Lower lobe of right lung (tissue), 2 donors: ENCODE measurements around the gene TSSK3. TPM values are rescaled to one million over a fixed set of nuclear protein-coding genes. Genes with fewer than 3 reads are reported as not detected.

ENCODE experiments used
- ATAC-seq, 2 donors: fragments of 200-7000 bp; cut with Tn5 transposase; one replicate each; pipeline ENCODE4 v1.9.1; 2020 to 2022; ENCODE audit warnings: mild to moderate bottlenecking in 2 of 2, moderate library complexity in 2 of 2
- DNase-seq: peaks from one replicate; pipeline ENCODE4 v3.0.0-alpha.2; 2020
- H3K27ac ChIP-seq: fragments of 200-600 bp; one replicate; pipeline ENCODE4 v1.8.0; 2022
- H3K27me3 ChIP-seq: fragments of 200-600 bp; one replicate; pipeline ENCODE4 v1.8.0; 2022; ENCODE audit warnings: low read depth
- H3K36me3 ChIP-seq: fragments of 200-600 bp; one replicate; pipeline ENCODE4 v1.8.0; 2022; ENCODE audit warnings: mild to moderate bottlenecking
- H3K4me1 ChIP-seq: fragments of 200-600 bp; one replicate; pipeline ENCODE4 v1.8.0; 2022
- H3K4me3 ChIP-seq: fragments of 200-600 bp; one replicate; pipeline ENCODE4 v1.8.0; 2022; ENCODE audit warnings: mild to moderate bottlenecking
- H3K9me3 ChIP-seq: fragments of 200-600 bp; one replicate; pipeline ENCODE4 v1.8.0; 2022
- intact Hi-C: fragments of 100-400 bp; cut with DNase I; formaldehyde crosslinking; loops from one replicate; pipeline ENCODE4 v1.11.0; 2022
- total RNA-seq: library from RNA; stranded (reverse); fragmentation: NEBNext Ultra II Directional; extraction: Animal tissue kit (Norgen Biotek cat#: 25700); gene quantifications from one replicate; pipeline ENCODE4 v1.2.1, GENCODE V29; 2021
- TF ChIP-seq, protein P1 (sequence below): fragments of 200-600 bp; IDR thresholded peaks from one replicate; pipeline ENCODE4 v1.8.0; 2022; ENCODE audit warnings: antibody characterized with exemption, mild to moderate bottlenecking
- donor health status: DM: no; HTN: yes; CAD: no; lungs with severe emphysema.

The TSSK3 gene
- total RNA-seq, 1 donor from 2014 or later, result 2.1 TPM

DNA sequence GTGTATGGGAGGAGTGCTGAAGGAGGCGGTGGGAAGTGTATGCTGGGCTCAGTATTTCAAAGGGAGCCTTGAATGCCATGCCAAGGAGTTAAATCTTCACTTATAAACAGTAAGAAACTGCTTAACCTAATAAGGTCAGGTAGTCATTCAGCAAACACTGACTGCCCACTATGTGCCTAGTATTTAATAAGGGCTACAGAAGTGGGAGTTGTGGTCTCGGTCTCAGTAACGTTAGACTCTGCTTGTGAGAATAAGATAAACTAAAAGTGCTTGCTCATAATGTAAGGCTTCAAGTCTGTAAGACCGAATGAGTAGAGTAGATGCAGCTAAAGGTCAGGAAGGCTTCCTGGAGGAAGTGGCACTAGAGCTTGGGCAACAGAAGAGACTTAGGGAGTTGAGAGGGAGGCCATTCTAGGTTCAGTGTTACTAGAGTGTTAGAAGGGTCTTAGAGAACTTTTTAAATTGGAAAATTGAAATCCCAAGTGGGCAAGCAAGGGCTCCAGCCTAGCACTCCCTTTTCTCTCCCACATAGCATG lies 32.3 kb upstream of the TSSK3 start:
- H3K4me3 ChIP-seq, result no peak overlapping the region
- H3K36me3 ChIP-seq, result peaks cover 81% of the 10 kb centered on the region
- H3K27ac ChIP-seq, result no peak overlapping the region
- intact Hi-C loops, result no loop called here
- no peaks in the 10 kb centered on the region for H3K9me3 ChIP-seq
- ATAC-seq (no peak), DNase-seq (no peak)
- H3K27me3 ChIP-seq, result no peaks in the 10 kb centered on the region
- H3K4me1 ChIP-seq, result peaks cover 21% of the 10 kb centered on the region
- TF ChIP-seq, protein P1, sequence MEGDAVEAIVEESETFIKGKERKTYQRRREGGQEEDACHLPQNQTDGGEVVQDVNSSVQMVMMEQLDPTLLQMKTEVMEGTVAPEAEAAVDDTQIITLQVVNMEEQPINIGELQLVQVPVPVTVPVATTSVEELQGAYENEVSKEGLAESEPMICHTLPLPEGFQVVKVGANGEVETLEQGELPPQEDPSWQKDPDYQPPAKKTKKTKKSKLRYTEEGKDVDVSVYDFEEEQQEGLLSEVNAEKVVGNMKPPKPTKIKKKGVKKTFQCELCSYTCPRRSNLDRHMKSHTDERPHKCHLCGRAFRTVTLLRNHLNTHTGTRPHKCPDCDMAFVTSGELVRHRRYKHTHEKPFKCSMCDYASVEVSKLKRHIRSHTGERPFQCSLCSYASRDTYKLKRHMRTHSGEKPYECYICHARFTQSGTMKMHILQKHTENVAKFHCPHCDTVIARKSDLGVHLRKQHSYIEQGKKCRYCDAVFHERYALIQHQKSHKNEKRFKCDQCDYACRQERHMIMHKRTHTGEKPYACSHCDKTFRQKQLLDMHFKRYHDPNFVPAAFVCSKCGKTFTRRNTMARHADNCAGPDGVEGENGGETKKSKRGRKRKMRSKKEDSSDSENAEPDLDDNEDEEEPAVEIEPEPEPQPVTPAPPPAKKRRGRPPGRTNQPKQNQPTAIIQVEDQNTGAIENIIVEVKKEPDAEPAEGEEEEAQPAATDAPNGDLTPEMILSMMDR, result no peak

DNA sequence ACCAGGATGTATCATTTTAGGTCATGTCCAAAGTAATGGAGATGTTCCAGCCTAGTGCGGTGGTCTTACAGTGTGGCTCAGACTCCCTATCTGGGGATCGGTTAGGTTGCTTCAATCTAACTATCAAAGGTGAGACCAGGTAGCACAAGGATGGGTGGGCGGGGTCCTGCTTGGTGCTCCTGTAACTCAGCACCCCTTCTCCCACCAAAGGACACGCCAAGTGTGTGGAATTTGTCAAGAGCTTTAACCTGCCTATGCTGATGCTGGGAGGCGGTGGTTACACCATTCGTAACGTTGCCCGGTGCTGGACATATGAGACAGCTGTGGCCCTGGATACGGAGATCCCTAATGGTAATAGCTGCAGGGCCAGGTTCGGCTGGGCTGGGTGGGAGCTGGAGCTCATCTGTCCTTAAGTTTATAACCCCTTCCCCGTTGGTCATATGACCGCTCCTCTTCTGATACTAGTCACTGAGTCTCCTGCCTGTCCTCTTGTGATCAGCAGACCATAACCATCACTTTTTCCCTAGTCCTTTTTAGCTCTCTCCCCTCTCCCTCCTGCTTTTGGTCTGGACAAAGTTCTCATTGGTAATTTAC lies 31.7 kb upstream of the TSSK3 start:
- peaks cover 74% of the 10 kb centered on the region for H3K36me3 ChIP-seq

DNA sequence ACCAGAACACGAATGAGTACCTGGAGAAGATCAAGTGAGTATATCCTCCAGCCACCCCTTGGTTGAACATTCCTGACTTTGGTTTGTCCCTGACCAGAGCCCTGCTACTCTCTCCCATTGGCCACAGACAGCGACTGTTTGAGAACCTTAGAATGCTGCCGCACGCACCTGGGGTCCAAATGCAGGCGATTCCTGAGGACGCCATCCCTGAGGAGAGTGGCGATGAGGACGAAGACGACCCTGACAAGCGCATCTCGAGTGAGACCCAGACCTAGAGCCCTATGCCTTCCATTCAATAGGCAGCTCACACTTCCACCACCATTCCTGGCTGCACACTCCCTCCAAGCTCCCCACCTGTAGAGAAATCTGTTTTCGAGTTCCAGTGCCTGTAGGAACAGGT lies 30.8 kb upstream of the TSSK3 start:
- H3K4me1 ChIP-seq, result peaks cover 28% of the 10 kb centered on the region
- TF ChIP-seq, protein P1, result no peak
- DNase-seq, result no peak
- H3K27ac ChIP-seq, result no peak overlapping the region
- no peaks in the 10 kb centered on the region for H3K9me3 ChIP-seq
- H3K27me3 ChIP-seq, result no peaks in the 10 kb centered on the region
- intact Hi-C loops, result no loop called here
- ATAC-seq, result no peak
- peaks cover 65% of the 10 kb centered on the region for H3K36me3 ChIP-seq
- H3K4me3 ChIP-seq, result no peak overlapping the region

More for the DNA sequence above, 31.7 kb upstream of the TSSK3 start:
- no peak for ATAC-seq
- TF ChIP-seq, protein P1, result no peak
- no peak for DNase-seq
- no peaks in the 10 kb centered on the region for H3K9me3 ChIP-seq
- H3K4me3 ChIP-seq, result no peak overlapping the region
- H3K27ac ChIP-seq, result no peak overlapping the region
- H3K27me3 ChIP-seq, result no peaks in the 10 kb centered on the region
- H3K4me1 ChIP-seq, result peaks cover 24% of the 10 kb centered on the region
- intact Hi-C loops, result no loop called here

DNA sequence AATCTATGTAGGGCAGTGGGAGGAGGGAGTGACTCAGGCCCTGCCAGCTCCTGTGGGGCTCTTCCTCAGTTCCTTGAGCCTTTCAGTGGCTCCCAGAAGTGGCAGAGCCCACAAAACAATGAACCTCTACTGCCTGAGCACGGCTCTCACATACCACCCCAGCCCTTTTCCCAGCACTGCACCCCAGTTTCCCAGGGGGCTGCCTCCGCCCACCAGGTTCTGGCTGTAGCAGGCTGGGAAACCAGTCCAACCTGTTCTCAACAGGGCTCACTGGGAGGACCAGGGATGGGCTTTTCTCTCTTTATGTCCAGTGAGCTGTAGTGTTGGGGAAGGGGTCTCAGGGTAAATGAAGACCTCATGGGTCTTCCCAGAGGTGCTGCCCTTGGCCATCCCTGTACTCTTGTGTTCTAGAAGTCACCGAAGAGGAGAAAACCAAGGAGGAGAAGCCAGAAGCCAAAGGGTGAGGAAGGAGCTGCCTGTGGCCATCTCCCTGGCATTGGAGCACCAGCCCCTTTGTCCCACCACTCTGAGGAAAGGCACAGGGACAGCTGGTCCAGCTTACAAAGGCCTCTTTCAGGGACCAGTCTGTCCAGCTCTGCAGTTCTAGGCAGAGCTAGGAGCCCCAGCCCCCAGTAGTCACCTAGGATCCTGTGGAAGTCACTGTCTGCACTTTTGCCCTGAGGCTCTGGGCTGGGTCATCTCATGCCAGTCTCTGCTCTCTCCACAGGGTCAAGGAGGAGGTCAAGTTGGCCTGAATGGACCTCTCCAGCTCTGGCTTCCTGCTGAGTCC lies 29.9 kb upstream of the TSSK3 start:
- Histone ChIP-seq H3K27me3 (no peaks in the 10 kb centered on the region), H3K4me1 (peaks cover 38% of the 10 kb centered on the region), H3K36me3 (peaks cover 56% of the 10 kb centered on the region), H3K27ac (no peak overlapping the region), H3K4me3 (no peak overlapping the region), H3K9me3 (no peaks in the 10 kb centered on the region)
- ATAC-seq, result no peak
- intact Hi-C loops, result no loop called here
- TF ChIP-seq, protein P1, result no peak
- no peak for DNase-seq

DNA sequence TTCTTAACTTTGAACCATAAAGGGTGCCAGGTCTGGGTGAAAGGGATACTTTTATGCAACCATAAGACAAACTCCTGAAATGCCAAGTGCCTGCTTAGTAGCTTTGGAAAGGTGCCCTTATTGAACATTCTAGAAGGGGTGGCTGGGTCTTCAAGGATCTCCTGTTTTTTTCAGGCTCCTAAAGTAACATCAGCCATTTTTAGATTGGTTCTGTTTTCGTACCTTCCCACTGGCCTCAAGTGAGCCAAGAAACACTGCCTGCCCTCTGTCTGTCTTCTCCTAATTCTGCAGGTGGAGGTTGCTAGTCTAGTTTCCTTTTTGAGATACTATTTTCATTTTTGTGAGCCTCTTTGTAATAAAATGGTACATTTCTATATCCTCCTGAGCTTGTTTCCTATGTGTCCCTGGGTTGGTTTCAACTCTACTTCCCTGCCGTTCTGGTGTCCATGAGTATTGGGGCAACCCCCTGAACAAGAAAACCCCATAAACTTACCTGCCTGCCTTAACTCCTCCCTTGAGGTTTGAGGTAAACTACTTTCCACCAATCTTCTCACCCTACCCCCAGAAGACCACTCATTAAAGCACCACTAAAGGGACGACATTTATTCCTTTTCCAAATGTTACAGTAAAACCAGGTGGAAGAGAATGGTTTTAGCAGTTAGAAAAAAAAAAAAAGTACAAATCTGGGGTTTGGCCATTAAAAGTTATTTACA lies 28.9 kb upstream of the TSSK3 start:
- DNase-seq (no peak), ATAC-seq (no peak)
- peaks cover 47% of the 10 kb centered on the region for H3K4me1 ChIP-seq
- H3K27me3 ChIP-seq, result no peaks in the 10 kb centered on the region
- H3K9me3 ChIP-seq, result no peaks in the 10 kb centered on the region
- no peak overlapping the region for H3K4me3 ChIP-seq
- intact Hi-C loops, result no loop called here
- H3K27ac ChIP-seq, result no peak overlapping the region
- TF ChIP-seq, protein P1, result no peak
- H3K36me3 ChIP-seq, result peaks cover 47% of the 10 kb centered on the region
